Lower leg skin (tissue), 4 donors: Measurements from ENCODE around the gene RASA2. TPM values are rescaled to one million over a fixed set of nuclear protein-coding genes. Genes with fewer than 3 reads are reported as not detected.

Experiments used
- DNase-seq, 2 donors: peaks; one replicate each; pipeline ENCODE4 v3.0.0-alpha.2; 2019; ENCODE audit warnings: low spot score in 2 of 2
- H3K4me3 ChIP-seq: fragments of 200-600 bp; sonication (generic); 2 replicates; pipeline ENCODE4 v1.5.1; 2017; ENCODE audit warnings: mild to moderate bottlenecking, low read depth; ENCODE audit not compliant: poor library complexity, severe bottlenecking
- CTCF ChIP-seq, 3 donors: fragments of 450-650 bp; IDR thresholded peaks; one replicate each; pipeline ENCODE4 v1.5.1; 2016; ENCODE audit warnings: antibody characterized with exemption in 3 of 3, mild to moderate bottlenecking in 3 of 3, moderate library complexity in 2 of 3
- POLR2A ChIP-seq, 2 donors: fragments of 450-650 bp; IDR thresholded peaks; one replicate each; pipeline ENCODE4 v1.6.1; 2016 to 2017; ENCODE audit warnings: antibody characterized with exemption in 2 of 2, mild to moderate bottlenecking in 1 of 2, moderate library complexity in 1 of 2
- WGBS, 2 donors: methylation state at CpG; one replicate each; pipeline ENCODE4 v1.1.5; 2018; 5-methylcytosine and 5-hydroxymethylcytosine counted together
- intact Hi-C: fragments of 100-400 bp; cut with DNase I; formaldehyde crosslinking; loops from one replicate; pipeline ENCODE4 v1.15.0; 2023; ENCODE audit warnings: low total_unique reads
- total RNA-seq, 4 donors: library from RNA; depleted of rRNA; stranded (reverse); fragments of >200 nt; gene quantifications; one replicate each; pipeline ENCODE4 v1.1.0, GENCODE V29; 2016

RASA2 gene
- total RNA-seq, 4 donors from 2014 or later, result 18.7 to 46.2 (median 21.2) TPM

- no peak for DNase-seq
- TF ChIP-seq CTCF (IDR thresholded peaks at IDR 0.05) (no peak), POLR2A (IDR thresholded peaks at IDR 0.05) (no peak)
- intact Hi-C loops, result no loop called here
- 91 to 93% methylated on average over 2 of the region's 2 CpGs for WGBS, 2 donors
- no peak overlapping the region for H3K4me3 ChIP-seq
Observed at GRCh38 chr3:141540531-141540930, 53.7 kb downstream of the RASA2 start.

DNA sequence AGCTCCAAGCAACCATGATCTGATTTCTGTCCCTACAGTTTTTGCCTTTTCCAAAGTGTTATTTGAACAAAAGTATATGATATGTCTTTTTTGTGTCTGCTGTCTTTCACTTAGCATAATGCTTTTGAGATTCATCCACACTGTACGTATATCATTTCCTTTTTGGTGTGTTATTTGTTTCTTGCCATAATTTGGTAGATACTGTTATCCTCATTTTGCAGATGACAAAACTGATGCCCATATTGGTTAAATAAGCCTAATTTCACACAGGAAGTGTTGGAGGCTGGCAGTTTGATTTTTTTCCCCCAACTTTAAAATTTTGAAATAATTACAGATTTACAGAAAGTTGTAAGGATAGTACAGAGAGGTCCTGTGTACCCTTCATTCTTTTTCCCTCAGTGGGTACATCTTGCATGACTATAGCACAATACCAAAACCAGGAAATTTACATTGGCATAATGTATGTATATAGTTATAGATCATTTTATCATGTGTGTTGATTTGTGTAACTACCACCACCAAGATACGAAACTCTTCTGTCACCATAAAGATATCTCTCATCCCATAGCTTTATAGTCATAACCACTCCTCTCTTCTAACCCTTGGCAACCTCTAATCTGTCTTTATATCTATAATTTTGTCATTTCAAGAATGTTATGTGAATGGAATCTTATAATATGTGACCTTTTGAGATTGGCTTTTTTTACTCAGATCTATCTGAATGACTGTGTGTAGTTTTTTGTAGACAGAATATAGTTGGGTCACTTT lies 55.6 kb downstream of the RASA2 start:
- no peak for DNase-seq
- H3K4me3 ChIP-seq, result no peak overlapping the region
- intact Hi-C loops, result no loop called here
- TF ChIP-seq CTCF (IDR thresholded peaks at IDR 0.05) (no peak), POLR2A (IDR thresholded peaks at IDR 0.05) (no peak)
- WGBS, 2 donors, result 94 to 97% methylated on average over 2 of the region's 2 CpGs

DNA sequence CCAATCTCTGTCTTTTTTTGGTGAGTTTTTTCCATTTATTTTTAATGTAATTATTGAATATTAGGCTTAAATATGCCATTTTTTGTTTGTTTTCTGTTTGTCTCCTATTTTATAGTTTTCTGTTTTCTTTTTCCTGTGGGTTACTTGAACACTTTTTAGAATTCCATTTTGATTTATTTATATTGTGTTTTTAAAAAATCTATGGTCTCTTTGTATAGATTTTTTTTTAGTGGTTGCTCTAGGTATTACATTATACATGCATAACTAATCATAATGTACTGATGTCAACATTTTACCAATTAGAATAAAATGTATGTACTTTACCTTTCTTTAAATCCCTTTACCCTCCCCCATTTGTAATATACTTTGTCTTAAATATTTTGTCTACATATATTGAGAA lies 56.2 kb downstream of the RASA2 start:
- intact Hi-C loops, result no loop called here
- DNase-seq, result no peak
- no peak overlapping the region for H3K4me3 ChIP-seq
- no peak for TF ChIP-seq POLR2A (IDR thresholded peaks at IDR 0.05)

GRCh38 chr3:141544697-141545096 lies 57.9 kb downstream of the RASA2 start:
- intact Hi-C loops, result no loop called here
- no peak overlapping the region for H3K4me3 ChIP-seq
- 85 to 87% methylated on average over 6 of the region's 6 CpGs for WGBS, 2 donors
- TF ChIP-seq CTCF (IDR thresholded peaks at IDR 0.05), result no peak
- no peak for TF ChIP-seq POLR2A (IDR thresholded peaks at IDR 0.05)
- no peak for DNase-seq

DNA sequence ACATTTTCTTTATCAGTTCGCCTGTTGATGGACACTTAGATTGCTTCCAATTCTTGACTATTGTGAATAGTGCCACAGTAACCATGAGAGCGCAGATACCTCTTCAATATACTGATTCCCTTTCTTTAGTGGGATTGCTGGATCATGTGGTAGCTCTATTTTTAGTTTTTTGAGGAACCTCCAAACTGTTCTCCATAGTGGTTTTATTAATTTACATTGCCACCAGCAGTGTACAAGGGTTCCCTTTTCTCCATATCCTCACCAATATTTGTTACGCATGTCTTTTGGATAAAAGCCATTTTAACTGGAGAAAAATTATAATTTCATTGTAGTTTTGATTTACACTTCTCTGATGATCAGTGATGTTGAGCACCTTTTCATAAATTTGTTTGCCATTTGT lies 59.3 kb downstream of the RASA2 start:
- no peak overlapping the region for H3K4me3 ChIP-seq
- WGBS, 2 donors, result 92 to 93% methylated on average over 3 of the region's 3 CpGs
- DNase-seq, result no peak
- intact Hi-C loops, result no loop called here
- TF ChIP-seq CTCF (IDR thresholded peaks at IDR 0.05) (no peak), POLR2A (IDR thresholded peaks at IDR 0.05) (no peak)

DNA sequence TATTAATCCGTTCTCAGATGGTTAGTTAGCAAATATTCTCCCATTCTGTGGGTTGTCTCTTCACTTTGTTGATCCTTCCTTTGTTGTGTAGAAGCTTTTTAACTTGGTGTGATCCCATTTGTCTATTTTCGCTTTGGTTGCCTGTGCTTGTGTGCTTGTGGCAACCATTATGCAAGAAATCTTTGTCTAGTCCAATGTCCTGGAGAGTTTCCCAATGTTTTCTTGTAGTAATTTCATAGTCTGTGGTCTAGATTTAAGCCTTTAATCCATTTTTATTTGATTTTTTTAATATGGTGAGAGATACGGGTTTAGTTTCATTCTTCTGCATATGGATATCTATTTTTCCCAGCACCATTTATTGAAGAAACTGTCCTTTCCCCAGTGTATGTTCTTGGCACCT lies 59.8 kb downstream of the RASA2 start:
- intact Hi-C loops, result no loop called here
- TF ChIP-seq POLR2A (IDR thresholded peaks at IDR 0.05), result no peak
- TF ChIP-seq CTCF (IDR thresholded peaks at IDR 0.05), result no peak
- H3K4me3 ChIP-seq, result no peak overlapping the region
- 97 to 98% methylated on average over 3 of the region's 3 CpGs for WGBS, 2 donors
- no peak for DNase-seq
